CD4-positive, alpha-beta T cell (primary cell): Measurements from ENCODE around the gene FXYD6. TPM values are rescaled to one million over a fixed set of nuclear protein-coding genes. Genes with fewer than 3 reads are reported as not detected.

ENCODE experiments used
- ATAC-seq: fragments of 200-7000 bp; cut with Tn5 transposase; one replicate; pipeline ENCODE4 v1.10.0; 2022; ENCODE audit warnings: mild to moderate bottlenecking; ENCODE audit not compliant: poor library complexity
- CTCF ChIA-PET: fragments of 350-600 bp; sonication (Branson Sonifier 250); formaldehyde crosslinking; loops from one replicate; lab custom pipeline; 2021; ENCODE audit warnings: antibody characterized with exemption, inconsistent platforms; lab: Charles Lee
- POLR2A ChIA-PET: fragments of 350-600 bp; sonication (Branson Sonifier 250); formaldehyde crosslinking; loops from one replicate; lab custom pipeline; 2021; ENCODE audit warnings: antibody characterized with exemption, inconsistent platforms; lab: Charles Lee
- DNase-seq, 14 experiments: peaks; one replicate each; pipeline ENCODE4 v3.0.0-alpha.2; 2013 to 2020; ENCODE audit warnings: mixed read lengths in 2 of 14
- H3K27ac ChIP-seq, 2 donors: one replicate each; pipeline versions ENCODE4 v1.5.1 to v1.7.0; 2013; ENCODE audit warnings: low read length in 2 of 2, low read depth in 1 of 2, mild to moderate bottlenecking in 1 of 2
- H3K27me3 ChIP-seq, 2 experiments: 1 replicate in 1 of 2; 2 replicates in 1 of 2; pipeline versions ENCODE4 v1.6.1 to v1.7.0; 2013; ENCODE audit warnings: low read length in 2 of 2, control low read depth in 1 of 2, mild to moderate bottlenecking in 1 of 2, moderate library complexity in 1 of 2; ENCODE audit not compliant: insufficient read depth in 2 of 2, control insufficient read depth in 1 of 2
- H3K36me3 ChIP-seq: one replicate; pipeline ENCODE4 v1.6.1; 2013; ENCODE audit warnings: low read length, control low read depth; ENCODE audit not compliant: insufficient read depth
- H3K4me1 ChIP-seq: one replicate; pipeline ENCODE4 v1.6.1; 2013; ENCODE audit warnings: low read length, control low read depth; ENCODE audit not compliant: insufficient read depth
- H3K4me3 ChIP-seq: one replicate; pipeline ENCODE4 v1.5.1; 2013; ENCODE audit warnings: mild to moderate bottlenecking, low read length, moderate library complexity
- H3K9me3 ChIP-seq, 2 experiments: 1 replicate in 1 of 2; 2 replicates in 1 of 2; pipeline versions ENCODE4 v1.6.1 to v1.7.0; 2013; ENCODE audit warnings: low read length in 2 of 2, mild to moderate bottlenecking in 2 of 2, control low read depth in 1 of 2, moderate library complexity in 1 of 2; ENCODE audit not compliant: control insufficient read depth in 1 of 2, insufficient read depth in 1 of 2
- H3K27ac Mint-ChIP-seq: one replicate; pipeline ENCODE4 v1.8.0; 2020; ENCODE audit warnings: mixed read lengths
- H3K27me3 Mint-ChIP-seq: one replicate; pipeline ENCODE4 v1.8.0; 2021; ENCODE audit warnings: mixed read lengths
- H3K36me3 Mint-ChIP-seq: one replicate; pipeline ENCODE4 v1.8.0; 2021; ENCODE audit warnings: low read depth, mixed read lengths
- H3K4me1 Mint-ChIP-seq: one replicate; pipeline ENCODE4 v1.8.0; 2021; ENCODE audit warnings: low read depth, mixed read lengths
- H3K4me3 Mint-ChIP-seq: one replicate; pipeline ENCODE4 v1.8.0; 2020; ENCODE audit warnings: mild to moderate bottlenecking, mixed read lengths
- H3K9me3 Mint-ChIP-seq: one replicate; pipeline ENCODE4 v1.8.0; 2020; ENCODE audit warnings: mixed read lengths
- CTCF ChIP-seq: fragments of 200-600 bp; IDR thresholded peaks from one replicate; pipeline ENCODE4 v1.8.0; 2022; ENCODE audit warnings: antibody characterized with exemption, mild to moderate bottlenecking
- intact Hi-C, 2 experiments: fragments of 100-400 bp; cut with DNase I in 1 of 2; cut with micrococcal nuclease in 1 of 2; formaldehyde crosslinking; loops; one replicate each; pipeline versions ENCODE4 v1.15.1 to v1.9.0; 2023 to 2025; cut with DNase I, micrococcal nuclease
- total RNA-seq, 174 experiments: library from RNA in 2 of 174; stranded (reverse) in 2 of 174; gene quantifications; one replicate each; pipeline ENCODE4 v1.2.3 and lab custom pipeline; 2021 to 2026

Gene FXYD6
- total RNA-seq, 2 experiments from 2014 or later = not detected

DNA sequence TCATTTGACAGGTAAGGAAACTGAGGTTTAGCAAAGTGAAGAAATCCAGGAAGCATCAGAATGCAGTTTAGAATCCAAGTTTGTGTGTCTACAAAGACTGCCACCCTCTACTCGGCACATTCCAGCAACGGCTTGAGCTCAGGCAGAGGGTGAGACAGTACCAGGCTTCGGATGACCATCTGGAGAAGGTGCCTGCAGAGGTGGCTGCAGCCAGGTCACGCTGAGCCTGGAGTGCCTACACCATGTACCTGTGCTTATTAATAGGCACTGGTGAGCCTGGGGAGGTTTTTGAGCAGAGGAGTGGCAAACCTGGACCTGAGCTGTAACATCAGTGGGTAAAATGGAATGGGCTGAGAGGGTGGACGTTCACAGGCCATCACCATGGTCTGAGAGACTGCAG, 4.7 kb downstream of the FXYD6 start:
- Mint-ChIP-seq H3K9me3 (no peaks in the 10 kb centered on the region), H3K27me3 (peaks cover 47% of the 10 kb centered on the region), H3K4me3 (no peak overlapping the region), H3K27ac (no peak overlapping the region), H3K36me3 (no peaks in the 10 kb centered on the region), H3K4me1 (peaks cover 35% of the 10 kb centered on the region)
- ChIA-PET CTCF (no interaction called here), POLR2A (no interaction called here)
- ATAC-seq (no peak), DNase-seq (no peak)
- peaks cover 34% of the 10 kb centered on the region for H3K4me1 ChIP-seq
- peaks cover 33 to 36% of the 10 kb centered on the region in 2 experiments for H3K27me3 ChIP-seq
- H3K36me3 ChIP-seq = no peaks in the 10 kb centered on the region
- TF ChIP-seq CTCF = no peak
- no peak overlapping the region for H3K4me3 ChIP-seq
- no peak overlapping the region for H3K27ac ChIP-seq
- no peaks in the 10 kb centered on the region for H3K9me3 ChIP-seq
- intact Hi-C loops = no loop called here

DNA sequence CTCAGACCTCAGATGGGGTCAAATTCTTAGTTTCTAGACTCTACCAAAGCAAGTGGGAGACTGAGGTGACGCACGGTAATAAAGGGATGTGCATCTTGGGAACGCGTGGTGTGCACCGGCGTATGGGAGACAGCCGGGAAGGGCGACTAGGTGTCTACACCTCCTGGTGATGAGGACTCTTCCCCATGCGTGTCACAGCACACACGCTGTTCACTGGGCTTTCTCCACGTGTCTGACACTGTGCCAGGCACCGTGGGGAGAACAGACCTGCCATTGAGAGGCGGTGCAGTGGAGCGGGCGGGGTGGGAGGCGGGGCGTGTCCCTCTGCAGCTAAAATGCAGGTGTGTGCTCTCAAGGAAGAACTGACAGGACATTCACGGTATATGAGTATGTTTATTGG, 5.3 kb downstream of the FXYD6 start:
- Mint-ChIP-seq H3K4me1 (peaks cover 31% of the 10 kb centered on the region), H3K27me3 (peaks cover 42% of the 10 kb centered on the region), H3K36me3 (no peaks in the 10 kb centered on the region), H3K27ac (no peak overlapping the region), H3K4me3 (no peak overlapping the region), H3K9me3 (no peaks in the 10 kb centered on the region)
- Histone ChIP-seq H3K27ac (no peak overlapping the region), H3K4me3 (no peak overlapping the region), H3K9me3 (no peaks in the 10 kb centered on the region), H3K4me1 (peaks cover 28% of the 10 kb centered on the region), H3K36me3 (no peaks in the 10 kb centered on the region), H3K27me3 (peaks cover 29 to 31% of the 10 kb centered on the region in 2 experiments)
- intact Hi-C loops = no loop called here
- DNase-seq = no peak
- ChIA-PET CTCF (no interaction called here), POLR2A (no interaction called here)
- no peak for ATAC-seq
- TF ChIP-seq CTCF = no peak

DNA sequence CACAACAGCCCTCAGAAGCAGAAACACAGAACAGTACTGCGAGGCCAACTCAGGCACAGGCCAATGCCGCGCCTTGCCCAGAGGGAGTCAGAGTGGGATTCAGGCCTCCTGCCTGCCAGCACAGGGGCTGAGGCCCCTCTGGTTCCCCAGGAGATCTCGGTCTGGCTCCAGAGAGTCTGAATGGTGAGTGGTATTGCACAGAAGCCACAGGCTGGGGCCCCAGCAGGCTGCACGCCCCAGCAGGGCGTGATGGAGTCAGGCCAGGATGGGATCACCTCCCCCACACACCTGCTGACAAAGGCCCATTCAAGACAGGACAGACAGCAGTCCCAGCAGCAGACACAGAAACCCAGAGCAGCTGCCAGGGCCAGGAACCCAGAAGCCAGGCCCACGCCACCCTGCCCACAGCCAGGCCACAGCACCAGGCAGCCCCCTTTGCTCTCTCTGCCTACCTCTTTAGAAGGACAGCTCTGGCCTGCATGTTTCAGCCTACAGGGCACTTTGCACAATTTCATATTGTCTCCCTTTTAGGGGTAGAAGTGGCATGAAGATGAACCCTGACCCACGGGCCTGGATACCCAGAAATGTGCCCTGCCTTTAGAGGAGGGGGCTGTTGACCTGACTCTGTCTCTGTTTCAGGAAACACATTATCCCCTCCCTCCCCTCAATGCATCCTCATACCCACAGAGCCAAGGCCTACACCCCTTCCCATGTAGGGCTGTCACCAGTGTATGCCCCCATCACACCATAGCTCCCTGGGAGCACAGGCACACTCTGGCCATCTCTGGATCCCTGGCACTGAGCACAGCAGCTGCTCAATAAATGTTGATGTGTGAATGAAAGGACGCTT, 6.1 kb downstream of the FXYD6 start:
- no peak for DNase-seq
- H3K36me3 ChIP-seq = no peaks in the 10 kb centered on the region
- ChIA-PET POLR2A (no interaction called here), CTCF (no interaction called here)
- H3K27ac ChIP-seq = no peak overlapping the region
- Mint-ChIP-seq H3K4me3 (no peak overlapping the region), H3K9me3 (no peaks in the 10 kb centered on the region), H3K27ac (no peak overlapping the region), H3K27me3 (peaks cover 34% of the 10 kb centered on the region), H3K4me1 (peaks cover 23% of the 10 kb centered on the region), H3K36me3 (no peaks in the 10 kb centered on the region)
- no peak for ATAC-seq
- peaks cover 19% of the 10 kb centered on the region for H3K4me1 ChIP-seq
- H3K9me3 ChIP-seq = no peaks in the 10 kb centered on the region
- H3K27me3 ChIP-seq = peaks cover 20 to 23% of the 10 kb centered on the region in 2 experiments
- TF ChIP-seq CTCF = no peak
- intact Hi-C loops = no loop called here
- H3K4me3 ChIP-seq = no peak overlapping the region
